ENCODE results near the gene ZNF205.
"Not testable (repeated sequence)": the region's sequence is repeated elsewhere in the genome, so short reads cannot be mapped to it uniquely, and the experiment has no call there.

Gene ZNF205

DNA sequence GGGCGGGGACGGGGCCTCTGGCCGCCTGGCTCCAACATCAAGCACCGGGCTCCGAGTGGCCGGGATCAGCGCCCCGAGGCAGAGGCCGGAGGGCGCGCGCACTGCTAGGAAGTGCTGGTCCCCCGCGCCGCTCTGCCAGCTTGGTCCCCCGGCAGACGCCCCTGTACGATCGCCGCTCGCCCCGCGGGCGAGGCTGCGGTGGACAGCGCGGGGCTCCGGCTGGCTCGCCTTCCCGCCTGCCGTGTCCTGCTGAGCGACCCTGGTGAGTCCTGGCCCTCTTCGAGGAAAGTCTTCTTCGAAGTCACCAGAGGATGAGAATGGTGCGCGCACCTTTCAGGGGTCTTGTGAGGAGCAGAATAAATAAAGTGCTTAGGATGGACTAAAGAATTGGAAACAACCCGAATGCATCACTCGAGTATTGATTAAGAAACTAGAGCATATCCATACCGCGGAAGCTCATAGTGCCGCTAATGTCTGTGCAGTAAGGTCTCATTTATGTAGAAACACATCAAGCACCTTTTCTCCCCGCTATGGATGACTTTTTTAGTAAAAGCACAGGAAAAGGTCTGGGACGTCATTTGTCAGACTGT lies 22.8 kb downstream of the ZNF205 start:
- DNase-seq, result no peak

DNA sequence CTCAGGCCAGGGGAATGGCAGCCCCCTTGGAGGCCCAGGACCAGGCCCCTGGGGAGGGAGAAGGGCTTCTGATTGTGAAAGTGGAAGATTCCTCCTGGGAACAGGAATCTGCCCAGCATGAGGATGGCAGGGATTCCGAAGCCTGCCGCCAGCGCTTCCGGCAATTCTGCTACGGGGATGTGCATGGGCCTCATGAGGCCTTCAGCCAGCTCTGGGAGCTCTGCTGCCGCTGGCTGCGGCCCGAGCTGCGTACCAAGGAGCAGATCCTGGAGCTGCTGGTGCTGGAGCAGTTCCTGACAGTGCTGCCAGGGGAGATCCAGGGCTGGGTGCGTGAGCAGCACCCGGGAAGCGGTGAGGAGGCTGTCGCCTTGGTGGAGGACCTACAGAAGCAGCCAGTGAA lies 24.9 kb downstream of the ZNF205 start:
- no peak for DNase-seq

DNA sequence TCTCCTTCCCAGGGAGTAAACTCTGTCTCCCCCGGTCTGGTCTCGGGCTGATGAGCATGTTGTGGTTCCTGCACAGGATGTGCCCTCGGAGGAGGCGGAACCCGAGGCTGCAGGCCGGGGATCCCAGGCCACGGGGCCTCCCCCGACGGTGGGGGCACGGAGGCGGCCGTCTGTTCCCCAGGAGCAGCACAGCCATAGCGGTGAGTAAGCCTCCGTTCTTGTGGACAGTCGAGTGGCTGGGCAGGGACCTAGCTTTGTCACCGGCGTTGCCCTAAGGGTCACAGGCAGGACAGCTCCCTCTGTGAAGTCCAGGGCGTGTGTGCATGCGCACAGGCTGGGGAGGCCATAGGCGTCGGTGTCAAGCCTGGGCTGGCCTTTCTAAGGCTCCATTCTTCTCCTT lies 26.0 kb downstream of the ZNF205 start:
- no peak for DNase-seq

DNA sequence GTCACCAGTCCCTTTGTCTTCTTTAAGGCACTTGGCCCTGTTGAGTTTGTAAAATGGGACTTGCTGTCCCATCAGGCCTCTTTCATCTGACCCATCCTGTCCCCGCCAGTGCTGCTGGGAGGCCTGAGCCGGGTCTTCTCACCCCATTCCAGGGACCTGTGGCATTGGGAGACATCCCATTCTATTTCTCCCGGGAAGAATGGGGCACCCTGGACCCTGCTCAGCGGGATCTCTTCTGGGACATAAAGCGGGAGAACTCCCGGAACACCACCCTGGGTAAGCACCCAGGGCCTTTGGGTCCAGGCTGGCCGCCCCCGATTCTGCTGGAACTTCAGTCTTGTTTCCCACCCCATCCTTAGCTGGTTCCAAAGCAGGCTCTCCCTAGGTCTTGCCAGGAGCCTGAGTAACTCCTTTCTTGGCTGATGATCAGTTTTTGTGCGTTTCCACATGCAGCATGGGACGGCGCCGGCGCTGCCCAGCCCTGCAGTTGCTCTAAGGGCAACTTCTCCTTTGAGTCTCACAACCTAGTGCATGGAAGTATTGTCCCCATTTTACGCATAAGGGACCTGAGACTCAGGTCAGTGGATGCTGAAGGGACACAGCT lies 26.5 kb downstream of the ZNF205 start:
- DNase-seq, result no peak

GRCh38 chr16:3139561-3139960 lies 27.2 kb downstream of the ZNF205 start:
- not testable (repeated sequence) for DNase-seq

DNA sequence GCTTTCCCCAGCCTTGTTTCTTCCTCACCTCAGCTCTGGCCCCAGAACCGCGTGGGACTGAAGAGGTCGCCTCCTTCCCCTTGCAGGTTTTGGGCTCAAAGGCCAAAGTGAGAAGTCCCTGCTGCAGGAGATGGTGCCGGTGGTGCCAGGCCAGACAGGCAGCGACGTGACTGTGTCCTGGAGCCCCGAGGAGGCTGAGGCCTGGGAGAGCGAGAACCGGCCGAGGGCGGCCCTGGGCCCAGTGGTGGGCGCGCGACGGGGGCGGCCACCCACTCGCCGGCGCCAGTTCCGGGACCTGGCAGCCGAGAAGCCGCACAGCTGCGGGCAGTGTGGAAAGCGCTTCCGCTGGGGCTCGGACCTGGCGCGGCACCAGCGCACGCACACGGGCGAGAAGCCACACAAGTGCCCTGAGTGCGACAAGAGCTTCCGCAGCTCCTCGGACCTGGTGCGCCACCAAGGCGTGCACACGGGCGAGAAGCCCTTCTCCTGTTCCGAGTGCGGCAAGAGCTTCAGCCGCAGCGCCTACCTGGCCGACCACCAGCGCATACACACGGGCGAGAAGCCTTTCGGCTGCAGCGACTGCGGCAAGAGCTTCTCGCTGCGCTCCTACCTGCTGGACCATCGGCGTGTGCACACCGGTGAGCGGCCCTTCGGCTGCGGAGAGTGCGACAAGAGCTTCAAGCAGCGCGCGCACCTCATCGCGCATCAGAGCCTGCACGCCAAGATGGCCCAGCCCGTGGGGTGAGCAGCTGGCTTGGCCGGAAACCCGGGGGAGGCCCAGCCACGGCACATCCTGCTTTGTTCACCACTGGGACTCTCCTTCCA lies 28.4 kb downstream of the ZNF205 start:
- no peak for DNase-seq

DNA sequence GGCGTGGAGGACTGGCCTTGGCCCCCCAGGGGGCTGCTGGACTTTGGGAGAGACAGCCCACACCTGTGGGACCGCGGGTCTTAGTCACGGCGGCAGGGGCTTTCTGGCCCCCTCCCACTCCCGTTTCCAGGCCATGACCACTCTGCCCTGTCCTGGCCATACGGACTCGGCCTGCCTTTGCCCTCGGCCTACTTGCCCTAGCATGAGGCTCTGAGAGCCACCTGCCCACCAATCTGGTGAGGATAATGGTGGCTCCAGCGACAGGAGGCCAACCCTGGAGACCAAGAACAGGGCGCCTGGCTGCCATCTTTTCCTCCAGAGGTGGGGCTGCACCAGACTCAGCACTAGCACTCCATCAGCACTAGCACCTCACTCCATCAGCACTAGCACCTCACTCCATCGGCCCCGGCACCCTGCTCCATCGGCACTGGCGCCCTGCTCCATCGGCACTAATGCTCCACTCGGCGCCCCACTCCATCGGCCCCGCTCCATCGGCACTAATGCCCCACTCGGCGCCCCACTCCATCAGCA lies 29.5 kb downstream of the ZNF205 start:
- DNase-seq, result no peak

GRCh38 chr16:3142327-3142726 lies 29.9 kb downstream of the ZNF205 start:
- no peak for DNase-seq

DNA sequence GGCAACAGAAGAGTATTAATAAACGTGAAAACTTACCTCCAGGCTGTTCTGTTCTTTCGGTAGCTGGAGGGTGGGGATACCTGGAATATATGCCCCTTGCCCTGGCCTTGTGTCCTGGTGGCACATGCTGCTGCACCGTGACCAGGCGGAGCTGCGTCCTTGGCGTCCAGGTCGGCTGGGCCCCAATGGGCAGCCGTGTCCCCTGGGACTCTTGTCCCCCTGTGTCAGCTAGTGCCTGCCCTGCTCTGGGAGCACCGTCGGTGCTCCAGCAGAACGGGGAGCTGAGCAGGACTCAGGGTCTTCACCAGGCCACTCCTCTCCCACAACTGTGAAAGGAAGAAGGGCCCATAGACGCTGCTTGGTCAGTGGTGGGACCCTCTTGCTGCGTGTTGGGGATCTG lies 30.4 kb downstream of the ZNF205 start:
- no peak for DNase-seq

- DNase-seq, result no peak
Observed at GRCh38 chr16:3143189-3143588, 30.8 kb downstream of the ZNF205 start.

DNA sequence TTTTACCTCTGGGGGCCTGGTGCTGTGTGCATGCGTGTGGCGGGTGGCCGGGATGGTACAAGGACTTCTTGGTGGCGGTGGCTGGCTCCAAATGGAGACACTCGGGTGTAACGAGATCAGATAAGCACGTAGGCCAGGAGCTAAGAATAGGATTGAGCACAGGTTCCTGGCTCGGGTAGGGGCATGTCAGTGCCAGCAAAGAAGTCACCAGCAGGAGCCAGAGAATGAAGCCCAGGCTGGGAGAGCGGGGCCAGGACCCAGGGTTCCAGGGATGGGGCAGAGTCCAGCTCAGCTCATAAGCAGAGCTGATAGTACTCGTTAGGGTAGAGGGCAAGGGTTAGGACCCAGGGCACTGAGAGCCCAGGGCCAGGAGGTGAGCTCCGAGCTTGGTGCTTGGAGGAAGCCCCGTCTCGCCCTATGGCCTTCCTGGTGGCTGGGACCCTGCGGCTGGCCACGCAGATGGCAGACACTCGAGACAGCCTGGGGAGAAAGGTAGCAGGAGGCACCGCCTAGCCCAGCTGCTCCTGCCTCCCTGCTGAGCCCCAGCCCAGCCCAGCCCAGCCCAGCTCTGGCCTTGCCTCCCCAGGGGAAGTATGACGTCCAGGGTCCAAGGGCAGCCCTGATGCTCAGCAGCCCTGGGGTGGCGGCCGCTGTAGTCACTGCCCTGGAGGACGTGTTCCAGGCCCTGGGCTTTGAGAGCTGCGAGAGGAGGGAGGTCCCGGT lies 31.4 kb downstream of the ZNF205 start:
- no peak for DNase-seq

GRCh38 chr16:3144321-3144983 lies 32.1 kb downstream of the ZNF205 start:
- DNase-seq, result no peak

GRCh38 chr16:3145151-3145550 lies 32.8 kb downstream of the ZNF205 start:
- DNase-seq, result no peak

GRCh38 chr16:3145660-3146059 lies 33.3 kb downstream of the ZNF205 start:
- no peak for DNase-seq

DNA sequence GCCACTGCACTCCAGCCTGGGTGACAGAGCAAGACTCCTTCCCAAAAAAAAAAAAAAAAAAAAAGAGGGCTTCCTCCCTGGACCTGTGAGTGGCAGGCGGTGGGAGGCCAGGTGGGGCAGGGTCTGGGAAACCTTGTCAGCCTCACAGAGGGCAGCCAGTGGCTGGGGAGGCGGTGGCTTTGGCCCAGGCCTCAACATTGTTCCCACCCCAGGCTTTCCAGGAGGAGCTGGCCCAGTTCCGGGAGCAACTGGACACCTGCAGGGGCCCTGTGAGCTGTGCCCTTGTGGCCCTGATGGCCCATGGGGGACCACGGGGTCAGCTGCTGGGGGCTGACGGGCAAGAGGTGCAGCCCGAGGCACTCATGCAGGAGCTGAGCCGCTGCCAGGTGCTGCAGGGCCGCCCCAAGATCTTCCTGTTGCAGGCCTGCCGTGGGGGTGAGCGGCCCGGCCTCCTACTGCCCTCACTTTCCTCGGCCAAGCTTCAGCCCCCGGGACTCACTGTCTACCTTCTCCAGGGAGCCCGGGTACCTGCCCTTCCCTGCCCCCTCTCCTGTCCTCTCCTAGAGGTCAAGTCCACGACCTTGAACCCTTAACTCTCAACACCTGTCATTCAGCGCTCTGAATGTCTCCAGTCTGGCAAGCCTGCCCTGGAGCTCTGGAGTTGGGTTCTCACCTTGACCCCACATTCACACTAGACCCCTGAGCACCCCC lies 34.8 kb downstream of the ZNF205 start:
- no peak for DNase-seq

DNA sequence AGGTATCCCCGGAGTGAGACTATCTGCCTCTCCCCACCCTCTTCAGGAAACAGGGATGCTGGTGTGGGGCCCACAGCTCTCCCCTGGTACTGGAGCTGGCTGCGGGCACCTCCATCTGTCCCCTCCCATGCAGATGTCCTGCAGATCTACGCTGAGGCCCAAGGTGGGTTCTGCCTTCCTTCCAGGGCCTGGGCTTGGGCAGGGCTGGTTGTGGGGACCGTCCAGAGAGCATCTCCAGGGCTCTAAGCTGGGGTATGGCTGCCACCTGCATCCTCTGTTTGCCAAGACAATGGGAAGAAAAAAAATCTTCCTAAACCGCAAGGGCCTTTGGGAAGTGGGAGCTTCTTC lies 35.3 kb downstream of the ZNF205 start:
- no peak for DNase-seq

- DNase-seq, result no peak
Observed at GRCh38 chr16:3148256-3149192, 36.1 kb downstream of the ZNF205 start.

GRCh38 chr16:3149193-3149530 lies 36.8 kb downstream of the ZNF205 start:
- DNase-seq, result no peak

DNA sequence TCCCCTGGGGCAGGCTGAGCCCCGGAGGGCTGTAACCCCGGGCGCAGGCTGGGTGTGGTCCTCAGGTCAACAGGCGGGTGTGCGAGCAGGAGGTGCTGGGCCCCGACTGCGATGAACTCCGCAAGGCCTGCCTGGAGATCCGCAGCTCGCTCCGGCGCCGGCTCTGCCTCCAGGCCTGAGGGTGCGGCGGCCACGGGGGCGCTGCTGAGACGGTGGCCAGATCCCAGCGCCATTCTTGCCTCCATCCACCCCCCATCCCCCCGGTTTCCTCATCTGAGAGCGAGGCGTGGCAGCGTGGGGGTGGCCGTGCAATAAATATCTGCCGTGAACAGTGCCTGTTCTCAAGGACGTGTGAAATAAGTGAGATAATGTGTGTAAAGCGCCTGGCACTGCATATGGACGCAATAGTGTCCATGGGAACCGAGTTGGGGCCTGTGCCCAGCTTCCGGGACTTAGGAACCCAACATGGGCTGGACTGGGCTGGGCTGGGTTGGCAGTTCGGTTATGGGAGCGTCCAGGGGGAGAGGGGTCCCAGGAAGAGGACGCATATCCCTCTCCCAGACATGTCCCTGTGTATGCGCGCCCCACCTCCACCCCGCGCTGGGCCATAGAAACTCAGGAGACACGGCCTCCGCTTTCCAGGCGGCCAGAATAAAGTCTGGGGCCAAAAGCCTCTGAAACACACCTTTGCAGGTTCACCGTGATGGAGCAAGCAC lies 37.4 kb downstream of the ZNF205 start:
- DNase-seq, result peak; percentile 25
